Activated CD4-positive, alpha-beta T cell treated with anti-CD3 and anti-CD28 coated beads, Interleukin-2, amount 10 ng/mL, durations not matched to agents 24 days and 14 days (primary cell): ENCODE data around the gene ZCCHC9. TPM values are rescaled to one million over a fixed set of nuclear protein-coding genes. Genes with fewer than 3 reads are reported as not detected.
"Not testable (repeated sequence)": the region's sequence is repeated elsewhere in the genome, so short reads cannot be mapped to it uniquely, and the experiment has no call there.

Experiments
- DNase-seq: peaks from one replicate; pipeline ENCODE4 v3.0.0; 2022
- H3K27ac Mint-ChIP-seq: one replicate; pipeline ENCODE4 v1.8.0; 2022; ENCODE audit warnings: mild to moderate bottlenecking, mixed read lengths
- H3K27me3 Mint-ChIP-seq: one replicate; pipeline ENCODE4 v1.8.0; 2022; ENCODE audit warnings: mixed read lengths
- H3K36me3 Mint-ChIP-seq: one replicate; pipeline ENCODE4 v1.8.0; 2022; ENCODE audit warnings: low read depth, mild to moderate bottlenecking, mixed read lengths
- H3K4me1 Mint-ChIP-seq: one replicate; pipeline ENCODE4 v1.8.0; 2021; ENCODE audit warnings: mixed read lengths
- H3K4me3 Mint-ChIP-seq: one replicate; pipeline ENCODE4 v1.8.0; 2022; ENCODE audit warnings: mild to moderate bottlenecking, moderate library complexity, mixed read lengths
- H3K9me3 Mint-ChIP-seq: one replicate; pipeline ENCODE4 v1.8.0; 2021; ENCODE audit warnings: mixed read lengths
- intact Hi-C: fragments of 100-400 bp; cut with micrococcal nuclease; formaldehyde crosslinking; loops from one replicate; pipeline ENCODE4 v1.15.1; 2023
- total RNA-seq: library from RNA; stranded (reverse); gene quantifications from 2 replicates; pipeline ENCODE4 v1.2.3, GENCODE V29; 2022

ZCCHC9 gene
- total RNA-seq, 1 donor from 2014 or later = 49.7 TPM

DNA sequence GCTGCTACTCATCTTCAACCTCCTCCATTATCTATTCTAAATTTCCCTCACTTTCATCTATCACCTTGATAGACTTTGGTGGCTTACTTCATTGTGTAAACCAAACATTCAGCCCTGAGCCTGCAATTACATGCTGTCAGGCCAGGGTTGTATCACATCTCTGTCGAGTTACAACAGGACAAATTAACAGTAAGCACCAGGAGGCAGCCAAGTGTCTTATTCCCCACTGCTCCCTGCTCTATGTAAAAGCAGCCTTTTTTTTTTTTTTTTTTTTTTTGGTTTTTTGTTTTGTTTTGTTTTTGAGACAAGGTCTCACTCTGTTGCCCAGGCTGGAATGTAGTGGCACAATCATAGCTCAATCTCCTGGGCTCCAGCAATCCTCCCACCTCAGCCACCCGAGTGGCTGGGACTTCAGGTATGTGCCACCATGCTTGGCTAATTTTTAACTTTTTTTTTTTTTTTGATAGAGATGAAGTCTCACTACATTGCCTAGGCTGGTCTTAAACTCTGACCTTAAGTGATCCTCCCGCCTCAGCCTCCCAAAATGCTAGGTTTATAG, 15.2 kb upstream of the ZCCHC9 start:
- Mint-ChIP-seq H3K27me3 (no peaks in the 10 kb centered on the region), H3K27ac (no peak overlapping the region), H3K9me3 (no peaks in the 10 kb centered on the region), H3K4me1 (peaks cover 14% of the 10 kb centered on the region), H3K36me3 (peaks cover 5% of the 10 kb centered on the region), H3K4me3 (no peak overlapping the region)
- DNase-seq = no peak
- intact Hi-C loops = loop anchor here (5.0 to 10.0 kb wide), 2 partner anchors 324 to 411 kb away; partner anchors contain the start of gene RASGRF2

DNA sequence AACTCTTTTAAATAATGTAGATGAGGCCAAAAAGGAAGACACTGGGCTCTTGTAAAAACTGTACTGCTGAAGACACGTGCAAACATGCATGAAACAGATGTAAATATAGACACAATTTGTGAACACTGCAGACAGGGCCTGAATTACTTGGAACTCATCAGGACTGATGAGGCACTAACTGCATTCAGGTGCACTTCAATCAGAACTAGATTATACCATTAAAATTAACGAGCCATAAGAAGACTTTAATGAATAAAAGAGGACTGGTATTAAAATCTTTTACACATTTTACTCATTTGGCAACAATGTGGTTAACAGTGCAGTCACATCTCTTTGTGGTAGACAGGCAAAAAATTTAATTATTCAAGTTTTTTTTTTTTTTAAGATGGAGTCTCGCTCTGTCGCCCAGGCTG, 13.4 kb upstream of the ZCCHC9 start:
- Mint-ChIP-seq H3K27ac (no peak overlapping the region), H3K27me3 (no peaks in the 10 kb centered on the region), H3K4me3 (no peak overlapping the region), H3K4me1 (peaks cover 16% of the 10 kb centered on the region), H3K36me3 (peaks cover 14% of the 10 kb centered on the region), H3K9me3 (peaks cover 14% of the 10 kb centered on the region)
- DNase-seq = no peak
- intact Hi-C loops = loop anchor here (5.0 to 10.0 kb wide), 2 partner anchors 326 to 413 kb away; partner anchors contain the start of gene RASGRF2

DNA sequence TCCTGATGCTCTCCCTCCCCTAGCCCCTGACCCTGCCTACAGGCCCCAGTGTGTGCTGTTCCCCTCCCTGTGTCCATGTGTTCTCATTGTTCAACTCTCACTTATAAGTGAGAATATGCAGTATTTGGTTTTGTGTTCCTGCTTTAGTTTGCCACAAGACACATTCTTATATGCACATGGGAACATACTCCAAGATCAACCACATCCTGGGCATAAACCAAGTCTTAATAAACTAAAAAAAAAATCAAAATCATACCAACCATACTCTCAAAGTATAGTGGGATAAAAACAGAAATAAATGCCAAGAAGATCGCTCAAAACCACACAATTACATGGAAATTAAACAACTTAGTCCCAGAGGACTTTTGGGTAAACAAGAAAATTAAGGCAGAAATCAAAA, 11.2 kb upstream of the ZCCHC9 start:
- no peak overlapping the region for H3K4me3 Mint-ChIP-seq
- no peak for DNase-seq
- intact Hi-C loops = no loop called here
- H3K9me3 Mint-ChIP-seq = peaks cover 16% of the 10 kb centered on the region
- H3K27ac Mint-ChIP-seq = no peak overlapping the region
- no peaks in the 10 kb centered on the region for H3K27me3 Mint-ChIP-seq
- peaks cover 13% of the 10 kb centered on the region for H3K4me1 Mint-ChIP-seq
- H3K36me3 Mint-ChIP-seq = peaks cover 18% of the 10 kb centered on the region

DNA sequence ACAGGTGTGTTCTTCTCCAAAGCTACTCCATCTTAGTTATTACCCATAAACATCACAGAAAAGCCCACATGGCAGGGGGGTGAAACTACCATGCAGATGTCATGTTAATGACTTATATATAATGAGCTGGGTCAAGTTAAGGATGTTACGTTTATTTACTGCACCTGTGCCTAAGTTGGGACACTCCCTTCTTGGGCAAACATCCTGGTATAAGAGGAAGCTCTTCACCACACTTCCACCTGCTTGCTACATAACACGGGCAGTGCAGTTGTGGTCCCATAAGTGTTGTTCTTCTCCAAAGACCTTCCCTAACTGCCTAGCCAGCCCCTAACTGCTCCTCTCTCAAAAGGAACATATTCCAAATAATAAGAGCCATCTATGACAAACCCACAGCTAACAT, 9.3 kb upstream of the ZCCHC9 start:
- peaks cover 18% of the 10 kb centered on the region for H3K36me3 Mint-ChIP-seq
- no peaks in the 10 kb centered on the region for H3K27me3 Mint-ChIP-seq
- peaks cover 16% of the 10 kb centered on the region for H3K9me3 Mint-ChIP-seq
- no peak overlapping the region for H3K4me3 Mint-ChIP-seq
- H3K4me1 Mint-ChIP-seq = peaks cover 11% of the 10 kb centered on the region
- intact Hi-C loops = no loop called here
- no peak overlapping the region for H3K27ac Mint-ChIP-seq
- no peak for DNase-seq

DNA sequence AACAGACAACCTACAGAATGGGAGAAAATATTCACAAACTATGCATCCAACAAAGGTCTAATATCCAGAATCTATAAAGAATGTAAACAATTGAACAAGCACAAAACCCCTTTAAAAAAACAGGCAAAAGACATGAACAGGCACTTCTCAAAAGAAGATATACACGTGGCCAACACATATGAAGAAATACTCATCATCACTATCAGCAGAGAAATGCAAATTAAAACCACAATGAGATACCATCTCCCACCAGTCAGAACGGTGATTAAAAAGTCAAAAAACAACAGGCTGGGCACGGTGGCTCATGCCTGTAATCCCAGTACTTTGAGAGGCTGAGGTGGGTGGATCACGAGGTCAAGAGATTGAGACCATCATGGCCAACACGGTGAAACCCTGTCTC, 7.4 kb upstream of the ZCCHC9 start:
- Mint-ChIP-seq H3K4me1 (peaks cover 16% of the 10 kb centered on the region), H3K9me3 (peaks cover 16% of the 10 kb centered on the region), H3K36me3 (peaks cover 20% of the 10 kb centered on the region)
- H3K4me3 Mint-ChIP-seq, H3K27me3 Mint-ChIP-seq, H3K27ac Mint-ChIP-seq, DNase-seq, intact Hi-C loops: not testable (repeated sequence)

DNA sequence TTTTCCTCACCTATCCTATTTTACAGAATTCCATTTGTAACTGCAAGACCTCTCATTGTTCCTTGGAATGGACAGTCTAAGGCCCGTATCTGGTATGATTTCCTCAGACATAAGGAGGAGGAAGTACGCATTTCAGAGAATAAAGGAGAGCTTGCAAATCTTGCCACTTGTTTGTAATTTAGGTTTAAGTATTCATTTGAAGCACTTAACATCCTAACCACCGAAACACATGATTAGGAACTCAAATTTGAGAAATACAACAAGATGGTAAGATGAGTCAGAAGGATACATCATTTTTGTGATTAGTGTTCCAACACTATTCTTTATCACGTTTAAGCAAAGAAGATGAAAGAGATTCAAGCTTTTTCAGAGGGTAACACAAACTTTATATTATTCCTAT, 3.9 kb upstream of the ZCCHC9 start:
- no peak overlapping the region for H3K27ac Mint-ChIP-seq
- H3K27me3 Mint-ChIP-seq = no peaks in the 10 kb centered on the region
- H3K4me1 Mint-ChIP-seq = peaks cover 23% of the 10 kb centered on the region
- H3K4me3 Mint-ChIP-seq = no peak overlapping the region
- intact Hi-C loops = no loop called here
- H3K36me3 Mint-ChIP-seq = peaks cover 11% of the 10 kb centered on the region
- DNase-seq = no peak
- H3K9me3 Mint-ChIP-seq = peaks cover 5% of the 10 kb centered on the region

DNA sequence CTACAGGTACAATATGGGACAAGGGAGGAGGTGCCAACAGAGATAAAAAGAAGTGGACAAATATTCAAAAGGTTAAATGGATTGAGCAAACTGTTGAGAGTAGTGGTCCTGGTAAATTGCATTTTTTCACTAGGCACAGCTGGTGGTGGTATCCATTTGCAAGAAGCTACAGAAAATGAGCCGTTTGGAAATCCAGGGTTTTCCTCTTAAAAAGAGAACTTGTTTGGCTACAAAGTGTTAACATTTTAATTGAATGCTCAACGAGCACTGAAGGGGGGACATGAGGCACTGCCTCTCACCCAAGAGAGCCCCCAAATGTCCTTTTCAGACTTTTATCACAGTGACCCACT, 491 bp upstream of the ZCCHC9 start:
- no peaks in the 10 kb centered on the region for H3K27me3 Mint-ChIP-seq
- H3K27ac Mint-ChIP-seq = peak overlapping the region; percentile 96
- peaks cover 33% of the 10 kb centered on the region for H3K4me1 Mint-ChIP-seq
- intact Hi-C loops = loop anchor here (1.0 to 10.0 kb wide), 12 partner anchors 16 to 977 kb away; partner anchors contain the start of genes ATG10, DHFR, MSH3 and RASGRF2
- peak overlapping the region; percentile 90 for H3K4me3 Mint-ChIP-seq
- no peak for DNase-seq
- H3K9me3 Mint-ChIP-seq = no peaks in the 10 kb centered on the region
- H3K36me3 Mint-ChIP-seq = peaks cover 15% of the 10 kb centered on the region

DNA sequence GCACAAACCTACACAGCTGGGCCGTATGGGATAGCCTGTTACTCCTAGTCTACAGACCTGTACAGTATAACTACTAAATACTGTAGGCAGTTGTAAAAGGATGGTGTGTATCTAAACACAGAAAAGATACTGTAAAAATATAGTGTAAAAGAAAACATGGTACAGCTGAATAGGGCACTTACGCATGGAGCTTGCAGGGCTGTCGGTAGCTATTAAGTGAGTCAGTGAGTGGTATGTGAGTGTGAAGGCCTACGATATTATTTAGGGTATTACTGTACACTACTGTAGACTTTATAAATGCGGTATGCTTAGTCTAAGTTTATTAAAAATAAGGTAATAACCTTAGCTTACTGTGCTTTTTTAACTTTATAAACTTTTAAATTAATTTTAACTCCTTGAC, 1.2 kb downstream of the ZCCHC9 start:
- H3K4me1 Mint-ChIP-seq = peaks cover 33% of the 10 kb centered on the region

DNA sequence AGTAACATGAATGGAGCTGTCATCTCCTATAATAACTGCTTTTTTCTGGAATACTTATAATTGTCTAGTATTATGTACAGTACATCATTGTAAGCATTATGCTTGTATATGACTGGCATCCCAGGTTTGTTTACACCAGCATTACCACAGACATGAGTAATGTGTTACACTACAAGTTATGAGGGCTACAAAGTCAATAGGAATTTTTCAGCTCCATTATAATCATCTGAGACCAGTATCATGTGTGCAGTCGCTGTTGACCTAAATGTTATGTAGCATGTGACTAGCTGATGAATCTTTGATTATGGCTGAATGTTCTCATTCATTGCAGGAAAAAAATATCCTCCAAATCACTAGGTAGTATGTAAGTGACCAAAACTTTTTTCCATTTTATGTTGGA, 2.2 kb downstream of the ZCCHC9 start:
- Mint-ChIP-seq H3K4me3 (peak overlapping the region; percentile 4), H3K27me3 (no peaks in the 10 kb centered on the region), H3K4me1 (peaks cover 30% of the 10 kb centered on the region), H3K27ac (no peak overlapping the region), H3K9me3 (no peaks in the 10 kb centered on the region), H3K36me3 (peaks cover 13% of the 10 kb centered on the region)
- intact Hi-C loops = loop anchor here (5.0 to 10.0 kb wide), 8 partner anchors 341 to 896 kb away; partner anchors contain the start of genes ATG10, RASGRF2, SSBP2 and ZFYVE16
- DNase-seq = no peak

More for the DNA sequence above, 1.2 kb downstream of the ZCCHC9 start:
- H3K36me3 Mint-ChIP-seq = peaks cover 15% of the 10 kb centered on the region
- peak overlapping the region; percentile 90 for H3K4me3 Mint-ChIP-seq
- peak overlapping the region; percentile 96 for H3K27ac Mint-ChIP-seq
- no peak for DNase-seq
- H3K9me3 Mint-ChIP-seq = no peaks in the 10 kb centered on the region
- no peaks in the 10 kb centered on the region for H3K27me3 Mint-ChIP-seq
- intact Hi-C loops = loop anchor here (5.0 to 10.0 kb wide), 8 partner anchors 340 to 895 kb away; partner anchors contain the start of genes ATG10, RASGRF2, SSBP2 and ZFYVE16

DNA sequence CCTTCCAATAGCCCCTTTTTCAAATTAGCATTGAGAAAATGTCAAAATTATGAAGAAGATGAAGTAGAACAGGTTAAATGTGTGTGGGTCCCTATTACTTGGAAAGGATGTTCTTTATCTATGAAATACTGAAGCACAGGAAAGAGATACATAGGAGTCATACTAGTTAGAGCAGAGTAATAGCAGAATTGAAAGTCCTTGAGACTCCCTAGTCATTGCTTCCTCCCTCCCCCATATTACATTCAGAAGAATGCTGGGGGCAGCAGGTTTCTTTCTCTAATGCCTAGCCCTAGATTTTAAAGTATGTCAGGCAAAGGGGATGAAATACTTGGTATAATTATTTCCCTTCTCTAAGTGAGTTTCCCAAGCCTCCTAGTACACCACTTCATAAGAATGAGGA, 4.4 kb downstream of the ZCCHC9 start:
- no peaks in the 10 kb centered on the region for H3K27me3 Mint-ChIP-seq
- H3K4me3 Mint-ChIP-seq = no peak overlapping the region
- peak; percentile 41 for DNase-seq
- peaks cover 14% of the 10 kb centered on the region for H3K4me1 Mint-ChIP-seq
- intact Hi-C loops = loop anchor here (10.0 kb wide), 4 partner anchors 449 to 859 kb away; partner anchors contain the start of gene SSBP2
- H3K9me3 Mint-ChIP-seq = no peaks in the 10 kb centered on the region
- no peak overlapping the region for H3K27ac Mint-ChIP-seq
- H3K36me3 Mint-ChIP-seq = peaks cover 27% of the 10 kb centered on the region

DNA sequence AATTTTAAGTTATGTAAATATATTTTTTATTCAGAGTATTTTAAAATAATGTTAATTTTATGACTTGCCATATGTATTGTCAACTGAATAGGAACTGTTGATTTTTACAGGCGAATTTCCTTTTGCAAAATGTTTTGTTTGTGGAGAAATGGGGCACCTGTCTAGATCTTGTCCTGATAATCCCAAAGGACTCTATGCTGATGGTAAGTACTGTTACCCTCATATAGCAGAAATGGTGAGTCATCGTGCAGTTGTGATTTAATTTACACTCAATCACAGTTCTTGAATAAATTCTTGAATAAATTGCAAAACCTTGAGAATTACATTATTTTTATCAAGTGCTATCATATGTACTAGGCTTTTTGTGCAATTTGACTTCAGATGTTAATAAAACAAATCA, 7.4 kb downstream of the ZCCHC9 start:
- Mint-ChIP-seq H3K9me3 (no peaks in the 10 kb centered on the region), H3K36me3 (peaks cover 44% of the 10 kb centered on the region), H3K27me3 (no peaks in the 10 kb centered on the region), H3K4me3 (no peak overlapping the region), H3K4me1 (peaks cover 7% of the 10 kb centered on the region), H3K27ac (no peak overlapping the region)
- intact Hi-C loops = loop anchor here (10.0 kb wide), 4 partner anchors 446 to 856 kb away; partner anchors contain the start of gene SSBP2
- DNase-seq = no peak

DNA sequence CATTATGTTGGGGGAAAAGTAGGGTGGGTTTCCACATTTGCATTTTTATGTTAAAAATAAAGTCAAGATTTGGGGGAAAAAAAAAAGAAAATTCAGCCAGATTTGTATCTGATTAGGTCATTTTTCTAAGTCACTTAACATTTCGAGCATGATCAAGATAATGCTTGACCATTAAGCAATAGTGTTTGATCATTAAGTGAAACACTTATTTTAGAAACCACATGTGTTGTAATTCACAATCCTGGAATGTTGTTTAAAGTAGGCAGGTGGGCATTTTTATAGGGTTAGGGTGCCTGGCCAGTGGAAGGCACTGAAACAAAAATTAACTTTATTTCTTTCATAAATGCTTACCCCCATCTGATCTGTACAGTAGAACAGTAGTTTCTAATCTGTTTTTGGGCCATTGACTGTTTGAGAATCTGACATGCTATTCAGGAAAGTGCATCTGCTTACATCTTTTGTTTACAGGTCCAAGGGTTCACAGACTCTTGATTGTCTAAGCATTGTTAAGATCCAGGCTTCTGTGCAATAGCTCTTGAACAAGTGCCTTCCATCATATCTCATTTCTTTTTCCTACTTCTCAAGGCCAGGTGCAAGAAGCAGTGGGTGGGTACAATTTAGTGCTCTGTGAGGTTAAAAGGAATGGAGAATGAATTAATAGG, 9.1 kb downstream of the ZCCHC9 start:
- Mint-ChIP-seq H3K4me1 (peaks cover 2% of the 10 kb centered on the region), H3K4me3 (no peak overlapping the region), H3K27ac (no peak overlapping the region), H3K27me3 (no peaks in the 10 kb centered on the region), H3K36me3 (peaks cover 42% of the 10 kb centered on the region), H3K9me3 (no peaks in the 10 kb centered on the region)
- intact Hi-C loops = no loop called here
- no peak for DNase-seq

DNA sequence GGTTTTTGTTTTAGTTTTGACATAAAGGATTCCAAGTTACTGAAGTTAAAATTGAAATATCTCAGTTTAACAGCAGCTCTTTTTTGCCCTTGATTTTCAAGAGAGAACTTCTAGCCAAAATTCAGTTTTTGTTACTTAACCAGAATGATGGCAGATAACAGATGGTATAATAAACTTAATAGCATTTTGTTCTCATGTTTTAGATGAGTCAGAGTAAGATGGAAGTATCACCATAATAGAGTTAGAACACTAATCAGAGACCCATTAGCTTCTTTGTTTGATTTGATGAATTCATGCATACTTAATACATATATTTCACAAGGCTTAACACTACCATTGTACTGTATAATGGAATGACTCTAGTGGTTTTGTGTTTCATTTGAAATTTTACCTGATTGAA, 11.9 kb downstream of the ZCCHC9 start:
- no peak for DNase-seq
- Mint-ChIP-seq H3K27me3 (no peaks in the 10 kb centered on the region), H3K36me3 (peaks cover 40% of the 10 kb centered on the region), H3K9me3 (no peaks in the 10 kb centered on the region), H3K4me1 (no peaks in the 10 kb centered on the region), H3K4me3 (no peak overlapping the region), H3K27ac (no peak overlapping the region)
- intact Hi-C loops = no loop called here

DNA sequence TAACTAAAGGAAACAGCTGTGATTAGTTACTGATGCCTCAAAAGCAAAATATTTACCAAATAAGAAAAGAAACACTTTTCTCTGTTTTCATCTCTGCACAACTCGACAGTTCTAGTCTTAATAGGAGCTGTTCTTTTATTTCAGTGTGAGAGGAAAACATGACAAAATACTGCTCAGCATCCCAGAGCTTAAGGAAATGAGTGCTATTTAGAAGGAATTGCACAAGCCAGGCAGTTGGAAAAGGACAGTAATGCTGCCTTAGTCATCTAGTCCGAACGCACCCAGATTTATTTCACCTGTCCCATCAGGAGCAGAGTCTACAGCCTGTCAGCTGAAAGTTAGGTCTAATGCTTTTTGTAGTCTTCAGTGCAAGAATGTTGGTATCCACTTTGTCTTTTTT, 12.3 kb downstream of the ZCCHC9 start:
- H3K9me3 Mint-ChIP-seq = no peaks in the 10 kb centered on the region
- no peaks in the 10 kb centered on the region for H3K4me1 Mint-ChIP-seq
- no peak for DNase-seq
- H3K4me3 Mint-ChIP-seq = no peak overlapping the region
- H3K27ac Mint-ChIP-seq = no peak overlapping the region
- intact Hi-C loops = no loop called here
- H3K27me3 Mint-ChIP-seq = no peaks in the 10 kb centered on the region
- peaks cover 40% of the 10 kb centered on the region for H3K36me3 Mint-ChIP-seq
